Motor neuron (in vitro differentiated cells): ENCODE data around the gene UPK2. TPM values are rescaled to one million over a fixed set of nuclear protein-coding genes. Genes with fewer than 3 reads are reported as not detected.
"Not testable (repeated sequence)": the region's sequence is repeated elsewhere in the genome, so short reads cannot be mapped to it uniquely, and the experiment has no call there.

ENCODE experiments used
- ATAC-seq, 8 experiments: fragments of 200-7000 bp; cut with Tn5 transposase; replicated peaks in 6 of 8; 2 replicates each; pipeline ENCODE4 v1.8.0; 2021; ENCODE audit warnings: mild to moderate bottlenecking in 8 of 8, moderate library complexity in 8 of 8
- H3K27ac ChIP-seq, 2 donors: fragments of 250-450 bp; sonication (Bioruptor Pico); 2 replicates each; pipeline ENCODE4 v1.9.0; 2021; ENCODE audit warnings: antibody characterized with exemption in 2 of 2, mild to moderate bottlenecking in 2 of 2, moderate library complexity in 1 of 2
- H3K4me1 ChIP-seq, 2 donors: fragments of 250-450 bp; sonication (Bioruptor Pico); replicated peaks in 1 of 2; 2 replicates each; pipeline ENCODE4 v1.6.1; 2021; ENCODE audit warnings: antibody characterized with exemption in 2 of 2, mild to moderate bottlenecking in 2 of 2, moderate library complexity in 1 of 2
- H3K4me3 ChIP-seq, 5 donors: fragments of 250-450 bp; sonication (Bioruptor Pico); 2 replicates each; pipeline ENCODE4 v1.9.0; 2021; ENCODE audit warnings: antibody characterized with exemption in 5 of 5, mild to moderate bottlenecking in 5 of 5, moderate library complexity in 4 of 5
- WGBS, 10 experiments: fragments of 450-650 bp; shearing (Covaris generic); methylation state at CpG; one replicate each; pipeline ENCODE4 v1.0.0; 2022; 5-methylcytosine and 5-hydroxymethylcytosine counted together
- in situ Hi-C, 9 experiments: fragments of 400-800 bp; cut with MboI; loops; one replicate each; pipeline ENCODE4 v1.15.0; 2021; ENCODE audit warnings: low sequenced_read_pairs in 9 of 9, low pct_unique_long_range_greater_than_20kb in 2 of 9; ENCODE audit not compliant: unreplicated experiment in 9 of 9
- total RNA-seq, 8 experiments: library from RNA; unstranded; fragments of 300-600 nt; gene quantifications; 2 replicates each; pipeline versions ENCODE4 v1.2.3 to v1.2.4, GENCODE V29; 2022

The UPK2 gene
- total RNA-seq, 8 experiments from 2014 or later: 0.29 to 1.00 (median 0.45) TPM; not detected in 3

GRCh38 chr11:118984825-118985224 lies 28.7 kb downstream of the UPK2 start:
- H3K27ac ChIP-seq: no peak overlapping the region
- ATAC-seq: no peak
- in situ Hi-C loops: no loop called here
- H3K4me3 ChIP-seq: no peak overlapping the region
- no CpG with 5 or more reads among the region's 2 CpGs for WGBS, 10 experiments
- H3K4me1 ChIP-seq: no peaks in the 10 kb centered on the region

GRCh38 chr11:118988280-118988679 lies 32.2 kb downstream of the UPK2 start:
- no peak for ATAC-seq
- no peak overlapping the region for H3K27ac ChIP-seq
- WGBS, 10 experiments: 80 to 100% (median 87%) methylated on average over 1 to 3 of the region's 5 CpGs; no CpG with 5 or more reads in 3 of the 10 experiments
- no peaks in the 10 kb centered on the region for H3K4me1 ChIP-seq
- H3K4me3 ChIP-seq: no peak overlapping the region
- in situ Hi-C loops: no loop called here

- H3K4me1 ChIP-seq, H3K4me3 ChIP-seq, H3K27ac ChIP-seq, in situ Hi-C loops, ATAC-seq: not testable (repeated sequence)
- WGBS, 10 experiments: no CpG with 5 or more reads among the region's 44 CpGs
Measured at GRCh38 chr11:118991486-118992038, 35.5 kb downstream of the UPK2 start.

- peak in 6 of 8 experiments; percentile 7 to 48 (median 19) for ATAC-seq
- Histone ChIP-seq H3K4me1 (peaks cover 12 to 13% of the 10 kb centered on the region in 2 donors), H3K4me3 (peak overlapping the region; percentile 71 to 87 (median 74)), H3K27ac (peak overlapping the region; percentile 2 to 21)
- 8 to 51% (median 20%) methylated on average over 5 to 17 of the region's 22 CpGs for WGBS, 10 experiments
- in situ Hi-C loops: no loop called here
Measured at GRCh38 chr11:118996926-118997626, 41.0 kb downstream of the UPK2 start.

- in situ Hi-C loops: no loop called here
- H3K27ac ChIP-seq: peak within 1 kb of the TSS; percentile 21 to 32
Measured at GRCh38 chr11:118997627-118998387, 41.7 kb downstream of the UPK2 start, which contains the start of gene CENATAC. CENATAC (plus strand) TSS chr11:118998138; CDS start chr11:118998198, 60 bp downstream.

GRCh38 chr11:118998388-118998717 lies 42.3 kb downstream of the UPK2 start:
- WGBS, 10 experiments: 0 to 3% (median 0%) methylated on average over 3 to 11 of the region's 19 CpGs; no CpG with 5 or more reads in 6 of the 10 experiments
- Histone ChIP-seq H3K27ac (peak overlapping the region; percentile 8 to 32), H3K4me3 (peak overlapping the region; percentile 71 to 87 (median 74)), H3K4me1 (peaks cover 12 to 13% of the 10 kb centered on the region in 2 donors)
- ATAC-seq: peak in 6 of 8 experiments; percentile 7 to 51 (median 32)
- in situ Hi-C loops: no loop called here

More at GRCh38 chr11:118997627-118998387, 41.7 kb downstream of the UPK2 start, which contains the start of gene CENATAC:
- WGBS, 10 experiments: 0 to 3% (median 1%) methylated on average over 1 to 18 of the region's 54 CpGs; no CpG with 5 or more reads in 2 of the 10 experiments
- H3K4me3 ChIP-seq: peak within 1 kb of the TSS; percentile 71 to 87 (median 74)
- peak; percentile 89 to 98 (median 96) for ATAC-seq
- H3K4me1 ChIP-seq: peaks cover 12 to 13% of the 10 kb centered on the region in 2 donors

GRCh38 chr11:118998822-118999221 lies 42.7 kb downstream of the UPK2 start:
- ATAC-seq: peak in 3 of 8 experiments; percentile 28 to 48 (median 40)
- Histone ChIP-seq H3K4me1 (peaks cover 12 to 13% of the 10 kb centered on the region in 2 donors), H3K27ac (no peak overlapping the region), H3K4me3 (peak overlapping the region; percentile 71 to 87 (median 74))
- in situ Hi-C loops: no loop called here
- 0 to 36% (median 26%) methylated on average over 1 to 6 of the region's 6 CpGs; no CpG with 5 or more reads in 2 of the 10 experiments for WGBS, 10 experiments

GRCh38 chr11:119000906-119001305 lies 44.8 kb downstream of the UPK2 start:
- Histone ChIP-seq H3K4me1 (peaks cover 12 to 13% of the 10 kb centered on the region in 2 donors), H3K4me3 (no peak overlapping the region), H3K27ac (no peak overlapping the region)
- peak in 1 of 8 experiments; percentile 2 for ATAC-seq
- 0 to 100% (median 77%) methylated on average over 1 of the region's 1 CpG; no CpG with 5 or more reads in 2 of the 10 experiments for WGBS, 10 experiments
- in situ Hi-C loops: no loop called here

GRCh38 chr11:119006656-119007055 lies 50.6 kb downstream of the UPK2 start:
- in situ Hi-C loops: no loop called here
- H3K27ac ChIP-seq: no peak overlapping the region
- H3K4me3 ChIP-seq: no peak overlapping the region
- H3K4me1 ChIP-seq: no peaks in the 10 kb centered on the region
- WGBS, 10 experiments: 29 to 100% (median 68%) methylated on average over 1 to 4 of the region's 4 CpGs; no CpG with 5 or more reads in 5 of the 10 experiments
- ATAC-seq: peak in 2 of 8 experiments; percentile 50 to 74

Other genes with a start within 250 kb of the UPK2 start
- 100 to 1,000 TPM in 7 of 8 experiments, 10 to 100 TPM in 1; 82.6 to 169 (median 135) TPM for gene DDX6, start 165.1 kb upstream of the UPK2 start, total RNA-seq
- gene CXCR5, start 72.4 kb upstream of the UPK2 start, total RNA-seq: under 1 TPM in 6 of 8 experiments, not detected in 2; 0.04 to 0.19 (median 0.11) TPM
- 10 to 100 TPM in 3 of 8 experiments, 1 to 10 TPM in 5; 3.3 to 55.5 (median 8.7) TPM for gene BCL9L, start 30.4 kb upstream of the UPK2 start, total RNA-seq
- not detected for gene FOXR1, start 15.5 kb downstream of the UPK2 start, total RNA-seq
- gene CENATAC, start 41.8 kb downstream of the UPK2 start, total RNA-seq: 10 to 100 TPM; 13.0 to 65.0 (median 19.8) TPM
- 1,000 to 10,000 TPM in 7 of 8 experiments, 100 to 1,000 TPM in 1; 941 to 1,612 (median 1,244) TPM for gene RPS25, start 62.0 kb downstream of the UPK2 start, total RNA-seq
- gene TRAPPC4, start 62.5 kb downstream of the UPK2 start, total RNA-seq: 100 to 1,000 TPM in 4 of 8 experiments, 10 to 100 TPM in 4; 66.1 to 150 (median 105) TPM
- 10 to 100 TPM in 4 of 8 experiments, 1 to 10 TPM in 4; 6.1 to 18.8 (median 9.9) TPM for gene SLC37A4, start 74.6 kb downstream of the UPK2 start, total RNA-seq
- gene HYOU1, start 100.9 kb downstream of the UPK2 start, total RNA-seq: 100 to 1,000 TPM in 5 of 8 experiments, 10 to 100 TPM in 3; 85.0 to 152 (median 116) TPM
- 10 to 100 TPM; 11.8 to 39.0 (median 21.2) TPM for gene VPS11, start 111.5 kb downstream of the UPK2 start, total RNA-seq
- 10 to 100 TPM in 5 of 8 experiments, 1 to 10 TPM in 3; 6.0 to 46.7 (median 16.1) TPM for gene HMBS, start 128.6 kb downstream of the UPK2 start, total RNA-seq
- gene DPAGT1, start 145.6 kb downstream of the UPK2 start, total RNA-seq: 10 to 100 TPM; 22.1 to 58.9 (median 36.5) TPM
- gene C2CD2L, start 151.0 kb downstream of the UPK2 start, total RNA-seq: 10 to 100 TPM in 3 of 8 experiments, 1 to 10 TPM in 5; 4.7 to 17.7 (median 8.7) TPM
- gene HINFP, start 165.3 kb downstream of the UPK2 start, total RNA-seq: 10 to 100 TPM; 13.0 to 34.0 (median 28.2) TPM
- 1 to 10 TPM in 5 of 8 experiments, under 1 TPM in 3; 0.36 to 3.3 (median 1.6) TPM for gene ABCG4, start 192.8 kb downstream of the UPK2 start, total RNA-seq
- 10 to 100 TPM in 2 of 8 experiments, 1 to 10 TPM in 5, under 1 TPM in 1; 0.65 to 16.3 (median 2.3) TPM for gene NLRX1, start 212.4 kb downstream of the UPK2 start, total RNA-seq
- gene NHERF4, start 229.2 kb downstream of the UPK2 start, total RNA-seq: 1 to 10 TPM in 2 of 8 experiments, under 1 TPM in 5, not detected in 1; 0.15 to 2.5 (median 0.29) TPM